WI38 (cell line): ENCODE results near the gene DCAF11.

Source experiments
- H3K4me3 ChIP-seq: 2 replicates; pipeline ENCODE4 v1.5.1; 2011; ENCODE audit warnings: low read depth, mild to moderate bottlenecking, control low read depth, low read length
- TF ChIP-seq, protein P1 (sequence below): IDR thresholded peaks from 2 replicates; pipeline ENCODE4 v1.5.1; 2012; ENCODE audit warnings: low read depth, mild to moderate bottlenecking, control low read depth, low read length

The DCAF11 gene

DNA sequence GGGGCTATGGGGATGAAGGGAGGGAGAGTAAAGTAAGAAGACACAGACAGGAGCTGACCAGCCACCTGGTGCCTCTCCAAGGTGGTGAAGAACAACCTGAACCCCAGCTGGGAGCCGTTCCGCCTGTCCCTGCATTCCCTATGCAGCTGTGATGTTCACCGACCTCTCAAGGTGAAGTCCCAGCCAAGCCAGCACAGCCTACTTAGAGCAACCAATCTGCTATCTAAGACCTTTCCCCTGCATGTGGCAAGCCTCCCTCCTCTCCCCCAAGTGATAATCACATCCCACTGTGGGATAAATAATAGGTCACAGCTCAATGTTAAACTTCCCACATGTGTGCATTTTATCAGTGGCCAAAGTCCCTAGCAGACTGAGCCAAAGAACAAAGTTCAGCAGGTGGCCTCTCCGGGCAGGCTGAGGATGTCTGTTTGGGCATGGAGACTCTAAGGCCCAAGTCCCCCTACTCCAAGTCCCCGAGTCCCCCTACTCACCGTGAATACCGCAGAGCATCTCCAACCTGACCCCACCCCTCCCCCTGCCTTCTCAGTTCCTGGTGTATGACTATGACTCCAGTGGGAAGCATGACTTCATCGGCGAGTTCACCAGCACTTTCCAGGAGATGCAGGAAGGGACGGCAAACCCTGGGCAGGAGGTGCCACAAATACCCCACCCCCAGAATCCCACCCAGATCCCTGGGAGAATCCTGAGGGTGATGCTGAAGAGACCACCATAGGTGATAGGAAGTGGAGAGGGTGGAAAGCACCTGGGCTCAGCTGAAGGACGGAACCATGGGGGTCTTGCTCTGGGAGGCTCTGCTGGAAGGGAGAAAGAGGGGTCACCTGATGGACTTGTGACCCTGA is 39.7 kb upstream of the DCAF11 start:
- no peak overlapping the region for H3K4me3 ChIP-seq
- TF ChIP-seq, protein P1, sequence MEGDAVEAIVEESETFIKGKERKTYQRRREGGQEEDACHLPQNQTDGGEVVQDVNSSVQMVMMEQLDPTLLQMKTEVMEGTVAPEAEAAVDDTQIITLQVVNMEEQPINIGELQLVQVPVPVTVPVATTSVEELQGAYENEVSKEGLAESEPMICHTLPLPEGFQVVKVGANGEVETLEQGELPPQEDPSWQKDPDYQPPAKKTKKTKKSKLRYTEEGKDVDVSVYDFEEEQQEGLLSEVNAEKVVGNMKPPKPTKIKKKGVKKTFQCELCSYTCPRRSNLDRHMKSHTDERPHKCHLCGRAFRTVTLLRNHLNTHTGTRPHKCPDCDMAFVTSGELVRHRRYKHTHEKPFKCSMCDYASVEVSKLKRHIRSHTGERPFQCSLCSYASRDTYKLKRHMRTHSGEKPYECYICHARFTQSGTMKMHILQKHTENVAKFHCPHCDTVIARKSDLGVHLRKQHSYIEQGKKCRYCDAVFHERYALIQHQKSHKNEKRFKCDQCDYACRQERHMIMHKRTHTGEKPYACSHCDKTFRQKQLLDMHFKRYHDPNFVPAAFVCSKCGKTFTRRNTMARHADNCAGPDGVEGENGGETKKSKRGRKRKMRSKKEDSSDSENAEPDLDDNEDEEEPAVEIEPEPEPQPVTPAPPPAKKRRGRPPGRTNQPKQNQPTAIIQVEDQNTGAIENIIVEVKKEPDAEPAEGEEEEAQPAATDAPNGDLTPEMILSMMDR, result no peak

- TF ChIP-seq, protein P1, result no peak
- H3K4me3 ChIP-seq, result no peak overlapping the region
These were observed 38.9 kb upstream of the DCAF11 start for GRCh38 chr14:24075485-24076301.

- TF ChIP-seq, protein P1, result no peak
- no peak overlapping the region for H3K4me3 ChIP-seq
These were observed 38.3 kb upstream of the DCAF11 start for GRCh38 chr14:24076302-24076601.

DNA sequence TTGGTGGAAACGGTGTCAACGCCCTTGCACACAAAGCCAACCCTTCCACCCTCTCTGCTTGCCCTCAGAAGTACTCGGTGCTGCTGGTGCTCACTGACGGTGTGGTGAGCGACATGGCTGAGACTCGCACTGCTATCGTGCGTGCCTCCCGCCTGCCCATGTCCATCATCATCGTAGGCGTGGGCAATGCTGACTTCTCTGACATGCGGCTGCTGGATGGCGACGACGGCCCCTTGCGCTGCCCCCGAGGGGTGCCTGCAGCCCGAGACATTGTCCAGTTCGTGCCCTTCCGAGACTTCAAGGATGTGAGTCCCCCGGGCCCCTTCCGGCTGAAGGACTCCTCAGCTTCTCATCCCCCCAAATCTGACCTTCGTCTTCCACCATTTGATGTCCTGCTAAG is 37.5 kb upstream of the DCAF11 start:
- TF ChIP-seq, protein P1, result no peak
- H3K4me3 ChIP-seq, result no peak overlapping the region

DNA sequence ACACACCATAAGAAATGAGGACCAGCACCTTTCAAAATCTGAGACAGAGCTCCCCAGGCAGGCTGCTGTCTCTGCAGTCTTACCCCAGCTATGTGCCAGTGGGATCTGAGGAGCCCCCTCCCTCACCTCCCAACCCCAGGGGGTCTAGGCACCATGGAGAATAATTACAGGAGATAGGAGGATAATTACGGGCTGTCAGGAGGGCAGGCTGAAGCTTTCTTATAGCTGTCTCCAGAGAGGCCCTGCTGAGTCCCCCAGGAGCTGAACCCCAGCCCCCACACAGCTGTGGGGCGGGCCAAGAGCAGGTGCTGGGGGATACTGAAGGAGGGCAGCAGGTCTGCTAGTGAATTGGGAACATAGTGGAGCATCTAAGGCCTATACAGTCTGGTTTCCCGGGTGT is 36.4 kb upstream of the DCAF11 start:
- no peak overlapping the region for H3K4me3 ChIP-seq
- TF ChIP-seq, protein P1, result no peak

DNA sequence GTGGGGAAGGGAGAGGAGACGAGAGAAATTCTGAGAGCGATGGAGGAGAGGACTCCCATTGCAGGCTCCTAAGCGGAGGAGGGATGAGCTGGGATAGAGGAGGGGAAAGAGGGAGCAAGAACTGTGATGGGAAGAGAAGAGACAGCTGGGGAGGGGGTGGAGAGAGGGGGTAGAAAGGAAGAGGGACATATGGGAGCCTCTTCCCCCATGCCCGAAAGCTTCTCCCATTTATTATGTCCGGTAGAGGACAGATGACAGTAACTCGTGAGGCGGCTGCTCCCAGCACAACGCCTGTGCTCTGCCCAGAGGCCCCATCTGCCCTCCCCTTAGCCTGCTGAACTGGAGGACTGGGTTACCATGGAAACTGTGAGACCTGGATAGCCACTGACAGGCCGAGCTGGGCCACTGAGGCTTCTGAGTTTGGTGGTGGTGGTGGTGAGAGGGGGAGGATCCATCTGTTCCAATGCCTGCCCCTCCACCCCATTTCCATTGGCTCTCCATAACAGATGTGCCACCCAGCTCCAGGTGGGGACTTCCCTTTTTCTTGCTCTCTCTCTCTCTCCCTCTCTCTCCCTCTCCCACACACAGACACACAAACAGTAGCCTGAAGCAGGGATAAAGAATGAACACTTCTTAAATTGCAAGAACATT is 35.0 kb upstream of the DCAF11 start:
- H3K4me3 ChIP-seq, result no peak overlapping the region
- TF ChIP-seq, protein P1, result no peak
